Sigmoid colon (tissue), 4 donors: ENCODE data around the gene SERPINA5.

Experiments used
- POLR2AphosphoS5 ChIP-seq, 4 donors: sonication (generic); formaldehyde crosslinking; IDR thresholded peaks; one replicate each; pipeline ENCODE4 v1.6.1; 2017; ENCODE audit warnings: antibody characterized with exemption in 4 of 4
- TF ChIP-seq, protein P1 (sequence below), 4 experiments: fragments of 450-650 bp in 3 of 4; fragments of 200-600 bp in 1 of 4; IDR thresholded peaks; one replicate each; pipeline ENCODE4 v1.5.1; 2016 to 2019; ENCODE audit warnings: antibody characterized with exemption in 4 of 4, mild to moderate bottlenecking in 3 of 4, moderate library complexity in 2 of 4

- TF ChIP-seq, protein P1, sequence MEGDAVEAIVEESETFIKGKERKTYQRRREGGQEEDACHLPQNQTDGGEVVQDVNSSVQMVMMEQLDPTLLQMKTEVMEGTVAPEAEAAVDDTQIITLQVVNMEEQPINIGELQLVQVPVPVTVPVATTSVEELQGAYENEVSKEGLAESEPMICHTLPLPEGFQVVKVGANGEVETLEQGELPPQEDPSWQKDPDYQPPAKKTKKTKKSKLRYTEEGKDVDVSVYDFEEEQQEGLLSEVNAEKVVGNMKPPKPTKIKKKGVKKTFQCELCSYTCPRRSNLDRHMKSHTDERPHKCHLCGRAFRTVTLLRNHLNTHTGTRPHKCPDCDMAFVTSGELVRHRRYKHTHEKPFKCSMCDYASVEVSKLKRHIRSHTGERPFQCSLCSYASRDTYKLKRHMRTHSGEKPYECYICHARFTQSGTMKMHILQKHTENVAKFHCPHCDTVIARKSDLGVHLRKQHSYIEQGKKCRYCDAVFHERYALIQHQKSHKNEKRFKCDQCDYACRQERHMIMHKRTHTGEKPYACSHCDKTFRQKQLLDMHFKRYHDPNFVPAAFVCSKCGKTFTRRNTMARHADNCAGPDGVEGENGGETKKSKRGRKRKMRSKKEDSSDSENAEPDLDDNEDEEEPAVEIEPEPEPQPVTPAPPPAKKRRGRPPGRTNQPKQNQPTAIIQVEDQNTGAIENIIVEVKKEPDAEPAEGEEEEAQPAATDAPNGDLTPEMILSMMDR (IDR thresholded peaks at IDR 0.05) = no peak
- TF ChIP-seq POLR2AphosphoS5 (IDR thresholded peaks at IDR 0.05) = no peak
Measured at GRCh38 chr14:94631050-94631449, 49.8 kb downstream of the SERPINA5 start.
